Measurements from ENCODE around the gene MAPK8.

DNA sequence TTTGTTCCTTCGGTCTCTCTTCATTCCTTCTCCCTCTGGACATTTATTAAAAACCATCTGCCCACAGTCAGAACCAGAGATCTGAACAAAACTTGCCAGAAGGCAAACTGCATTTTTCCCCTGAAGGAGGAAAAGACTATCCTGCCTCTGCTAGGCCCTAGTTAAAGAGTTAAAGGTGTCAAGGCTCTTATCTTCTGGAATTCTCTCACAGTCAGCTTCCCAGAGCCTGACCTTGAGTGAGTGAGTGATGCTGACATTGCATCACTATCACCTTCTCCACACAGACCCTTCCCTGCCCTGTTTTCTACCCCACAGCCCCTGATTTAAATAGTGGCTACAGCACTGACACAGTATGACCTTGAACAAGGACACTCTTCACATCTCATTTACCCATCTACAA, 48.4 kb upstream of the MAPK8 start:
- TF ChIP-seq, protein P1, sequence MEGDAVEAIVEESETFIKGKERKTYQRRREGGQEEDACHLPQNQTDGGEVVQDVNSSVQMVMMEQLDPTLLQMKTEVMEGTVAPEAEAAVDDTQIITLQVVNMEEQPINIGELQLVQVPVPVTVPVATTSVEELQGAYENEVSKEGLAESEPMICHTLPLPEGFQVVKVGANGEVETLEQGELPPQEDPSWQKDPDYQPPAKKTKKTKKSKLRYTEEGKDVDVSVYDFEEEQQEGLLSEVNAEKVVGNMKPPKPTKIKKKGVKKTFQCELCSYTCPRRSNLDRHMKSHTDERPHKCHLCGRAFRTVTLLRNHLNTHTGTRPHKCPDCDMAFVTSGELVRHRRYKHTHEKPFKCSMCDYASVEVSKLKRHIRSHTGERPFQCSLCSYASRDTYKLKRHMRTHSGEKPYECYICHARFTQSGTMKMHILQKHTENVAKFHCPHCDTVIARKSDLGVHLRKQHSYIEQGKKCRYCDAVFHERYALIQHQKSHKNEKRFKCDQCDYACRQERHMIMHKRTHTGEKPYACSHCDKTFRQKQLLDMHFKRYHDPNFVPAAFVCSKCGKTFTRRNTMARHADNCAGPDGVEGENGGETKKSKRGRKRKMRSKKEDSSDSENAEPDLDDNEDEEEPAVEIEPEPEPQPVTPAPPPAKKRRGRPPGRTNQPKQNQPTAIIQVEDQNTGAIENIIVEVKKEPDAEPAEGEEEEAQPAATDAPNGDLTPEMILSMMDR (conservative IDR thresholded peaks at IDR 0.05; ENCODE audit: low read length) = no peak
- no peak for TF ChIP-seq EZH2phosphoT487 (IDR thresholded peaks at IDR 0.05; ENCODE audit: borderline replicate concordance, low read depth, low read length)

Measured in OCI-LY7 (cell line).